ENCODE data around the gene CNTNAP2.

The CNTNAP2 gene

GRCh38 chr7:147308539-147308938 is 1191.9 kb downstream of the CNTNAP2 start:
- no peak for TF ChIP-seq CTCF (IDR thresholded peaks at IDR 0.05; ENCODE audit: extremely low read depth, missing control alignments)
- DNase-seq (ENCODE audit: low spot score): no peak

- no peak for TF ChIP-seq CTCF (IDR thresholded peaks at IDR 0.05; ENCODE audit: extremely low read depth, missing control alignments)
- no peak for DNase-seq (ENCODE audit: low spot score)
These were observed 1194.7 kb downstream of the CNTNAP2 start for GRCh38 chr7:147311336-147311735.

GRCh38 chr7:147321504-147321903 is 1204.9 kb downstream of the CNTNAP2 start:
- TF ChIP-seq CTCF (IDR thresholded peaks at IDR 0.05; ENCODE audit: extremely low read depth, missing control alignments): no peak

GRCh38 chr7:147332988-147333387 is 1216.4 kb downstream of the CNTNAP2 start:
- no peak for TF ChIP-seq CTCF (IDR thresholded peaks at IDR 0.05; ENCODE audit: extremely low read depth, missing control alignments)
- no peak for DNase-seq (ENCODE audit: low spot score)

More at GRCh38 chr7:147321504-147321903, 1204.9 kb downstream of the CNTNAP2 start:
- no peak for DNase-seq (ENCODE audit: low spot score)

GRCh38 chr7:147363101-147363500 is 1246.5 kb downstream of the CNTNAP2 start:
- TF ChIP-seq CTCF (IDR thresholded peaks at IDR 0.05; ENCODE audit: extremely low read depth, missing control alignments): no peak
- no peak for DNase-seq (ENCODE audit: low spot score)

GRCh38 chr7:147376192-147376591 is 1259.6 kb downstream of the CNTNAP2 start:
- no peak for TF ChIP-seq CTCF (IDR thresholded peaks at IDR 0.05; ENCODE audit: extremely low read depth, missing control alignments)
- DNase-seq (ENCODE audit: low spot score): no peak

- no peak for TF ChIP-seq CTCF (IDR thresholded peaks at IDR 0.05; ENCODE audit: extremely low read depth, missing control alignments)
- DNase-seq (ENCODE audit: low spot score): no peak
These were observed 1264.3 kb downstream of the CNTNAP2 start for GRCh38 chr7:147380926-147381325.
